Gastrocnemius medialis (tissue), 4 donors: ENCODE results near the gene NETO2.

ENCODE experiments used
- CTCF ChIP-seq, 5 experiments: fragments of 450-650 bp in 3 of 5; fragments of 200-600 bp in 2 of 5; sonication (generic) in 2 of 5; IDR thresholded peaks in 4 of 5; conservative IDR thresholded peaks in 1 of 5; 1 replicate in 4 of 5; 2 replicates in 1 of 5; pipeline ENCODE4 v1.5.1; 2016 to 2019; ENCODE audit warnings: antibody characterized with exemption in 5 of 5, mild to moderate bottlenecking in 3 of 5, moderate library complexity in 3 of 5
- POLR2A ChIP-seq, 2 donors: fragments of 450-650 bp; IDR thresholded peaks; one replicate each; pipeline ENCODE4 v1.6.1; 2017; ENCODE audit warnings: antibody characterized with exemption in 2 of 2, mild to moderate bottlenecking in 2 of 2, moderate library complexity in 2 of 2

GRCh38 chr16:47134550-47134949 is 9.2 kb downstream of the NETO2 start:
- no peak for TF ChIP-seq POLR2A (IDR thresholded peaks at IDR 0.05)
- TF ChIP-seq CTCF (IDR thresholded peaks at IDR 0.05 in 4 of 5, conservative IDR thresholded peaks at IDR 0.05 in 1 of 5), result no peak
